H1 (cell line): ENCODE results near the gene FHL2. TPM values are rescaled to one million over a fixed set of nuclear protein-coding genes. Genes with fewer than 3 reads are reported as not detected.

ENCODE experiments used
- ASH2L ChIP-seq: fragments of 200-600, 300-600 bp; sonication (generic); IDR thresholded peaks from one replicate; pipeline ENCODE4 v1.7.1; 2017; ENCODE audit warnings: low read length
- BACH1 ChIP-seq: IDR thresholded peaks from 2 replicates; pipeline ENCODE4 v1.6.1; 2012; ENCODE audit warnings: low read length, improper control_type of control experiment
- BCL11A ChIP-seq, 2 experiments: IDR thresholded peaks; one replicate each; pipeline ENCODE4 v1.6.1; 2011; ENCODE audit warnings: low read depth in 2 of 2, low read length in 2 of 2, mild to moderate bottlenecking in 2 of 2
- CHD7 ChIP-seq: fragments of 300-600 bp; sonication (generic); IDR thresholded peaks from 2 replicates; pipeline ENCODE4 v1.7.1; 2012; ENCODE audit warnings: low read length, moderate library complexity, mild to moderate bottlenecking, inconsistent platforms; ENCODE audit not compliant: insufficient replicate concordance
- EP300 ChIP-seq, 2 experiments: IDR thresholded peaks; 1 replicate in 1 of 2; 2 replicates in 1 of 2; pipeline ENCODE4 v1.6.1; 2011 to 2012; ENCODE audit warnings: low read depth in 2 of 2, low read length in 2 of 2, mild to moderate bottlenecking in 2 of 2, borderline replicate concordance in 1 of 2, inconsistent platforms in 1 of 2, moderate library complexity in 1 of 2
- KDM4A ChIP-seq: IDR thresholded peaks from one replicate; pipeline ENCODE4 v1.7.1; 2012; ENCODE audit warnings: low read depth, mild to moderate bottlenecking, moderate library complexity, low read length, inconsistent platforms; ENCODE audit not compliant: severe bottlenecking
- RNF2 ChIP-seq: fragments of 200-900, 300-1000 bp; sonication (generic); IDR thresholded peaks from 2 replicates; pipeline ENCODE4 v1.7.1; 2016; ENCODE audit warnings: borderline replicate concordance, low read depth, mild to moderate bottlenecking, antibody characterized with exemption, low read length; ENCODE audit not compliant: poor library complexity, severe bottlenecking; ENCODE audit errors: missing control alignments
- RXRA ChIP-seq: IDR thresholded peaks from 2 replicates; pipeline ENCODE4 v1.6.1; 2011; ENCODE audit warnings: low read depth, mild to moderate bottlenecking, low read length, moderate library complexity; ENCODE audit not compliant: insufficient read depth
- SP2 ChIP-seq: IDR thresholded peaks from 2 replicates; pipeline ENCODE4 v1.6.1; 2012; ENCODE audit warnings: mild to moderate bottlenecking, low read length, inconsistent platforms
- SRF ChIP-seq: IDR thresholded peaks from 2 replicates; pipeline ENCODE4 v1.6.1; 2011; ENCODE audit warnings: mild to moderate bottlenecking, low read depth, low read length, moderate library complexity
- TAF1 ChIP-seq: IDR thresholded peaks from 2 replicates; pipeline ENCODE4 v1.6.1; 2011; ENCODE audit warnings: mild to moderate bottlenecking, low read depth, low read length
- TEAD4 ChIP-seq: IDR thresholded peaks from 2 replicates; pipeline ENCODE4 v1.6.1; 2012; ENCODE audit warnings: low read depth, low read length, inconsistent platforms, mixed read lengths
- polyA plus RNA-seq, 7 experiments: library from polyadenylated mRNA; depleted of rRNA in 3 of 7; stranded (reverse) in 5 of 7; unstranded in 2 of 7; fragments of >200 nt in 5 of 7; fragments of 200-250 nt in 2 of 7; gene quantifications; 1 replicate in 5 of 7; 2 replicates in 1 of 7; 4 replicates in 1 of 7; pipeline versions ENCODE4 v1.2.1 to v1.2.3, GENCODE V29; 2011 to 2013; ENCODE audit warnings: missing spikeins in 2 of 7, mixed read lengths in 2 of 7
- total RNA-seq: library from RNA; stranded (reverse); fragmentation: NEBNext Ultra II Directional; extraction: Animal tissue kit (Norgen Biotek cat#: 25700); gene quantifications from 2 replicates; pipeline ENCODE4 v1.2.1, GENCODE V29; 2021

The FHL2 gene
- total and polyA plus RNA-seq, 2 of the 8 experiments (the other 6 are each of a cell fraction or from before 2014, with no cell fraction given): 33.2 to 64.3 TPM

- TF ChIP-seq CHD7 (no peak), RXRA (no peak), KDM4A (no peak), SRF (no peak), BACH1 (no peak), TEAD4 (no peak), BCL11A (IDR thresholded peaks at IDR 0.05; ENCODE audit: low read depth in 2 of 2, low read length in 2 of 2) (no peak), ASH2L (no peak), TAF1 (no peak), RNF2 (no peak), EP300 (IDR thresholded peaks at IDR 0.05; ENCODE audit: borderline replicate concordance in 1 of 2, low read depth in 2 of 2, low read length in 2 of 2) (no peak), SP2 (no peak)
These were observed 9.9 kb downstream of the FHL2 start (continued) for GRCh38 chr2:105388971-105389381.
